HFF-Myc (cell line): ENCODE measurements around the gene KCNH8.
A peak's percentile ranks its signal among the peaks of the same experiment; 100 is the strongest.

Experiments used
- DNase-seq: peaks from one replicate; pipeline ENCODE4 v3.0.0-alpha.2; 2011; ENCODE audit warnings: low read depth; ENCODE audit errors: extremely low read depth
- H3K4me3 ChIP-seq: replicated peaks from 2 replicates; pipeline ENCODE4 v1.5.1; 2011; ENCODE audit warnings: low read depth, mild to moderate bottlenecking, control low read depth, low read length
- CTCF ChIP-seq: IDR thresholded peaks from 2 replicates; pipeline ENCODE4 v1.5.1; 2012; ENCODE audit warnings: mild to moderate bottlenecking, low read depth, low read length, control low read depth; ENCODE audit errors: missing control alignments

KCNH8 gene

GRCh38 chr3:19348500-19348899 lies 200.2 kb downstream of the KCNH8 start:
- TF ChIP-seq CTCF, result no peak
- H3K4me3 ChIP-seq, result no peak overlapping the region
- DNase-seq, result no peak

GRCh38 chr3:19348941-19349564 lies 200.7 kb downstream of the KCNH8 start:
- DNase-seq, result no peak
- H3K4me3 ChIP-seq, result no peak overlapping the region
- TF ChIP-seq CTCF, result peak; percentile 22

- DNase-seq, result no peak
- no peak overlapping the region for H3K4me3 ChIP-seq
- no peak for TF ChIP-seq CTCF
Measured at GRCh38 chr3:19357947-19358346, 209.6 kb downstream of the KCNH8 start.

- DNase-seq, result no peak
- no peak for TF ChIP-seq CTCF
- H3K4me3 ChIP-seq, result no peak overlapping the region
Measured at GRCh38 chr3:19363071-19363470, 214.8 kb downstream of the KCNH8 start.

GRCh38 chr3:19364148-19364547 lies 215.8 kb downstream of the KCNH8 start:
- DNase-seq, result no peak
- H3K4me3 ChIP-seq, result no peak overlapping the region
- no peak for TF ChIP-seq CTCF

- no peak for TF ChIP-seq CTCF
- DNase-seq, result no peak
Measured at GRCh38 chr3:19365471-19365870, 217.2 kb downstream of the KCNH8 start.

GRCh38 chr3:19384868-19385267 lies 236.6 kb downstream of the KCNH8 start:
- no peak for DNase-seq
- no peak for TF ChIP-seq CTCF
- H3K4me3 ChIP-seq, result no peak overlapping the region

More at GRCh38 chr3:19365471-19365870, 217.2 kb downstream of the KCNH8 start:
- H3K4me3 ChIP-seq, result no peak overlapping the region
